Fibroblast of lung (primary cell): Measurements from ENCODE around the gene FBXW11. TPM values are rescaled to one million over a fixed set of nuclear protein-coding genes. Genes with fewer than 3 reads are reported as not detected.

Experiments used
- DNase-seq, 2 donors: peaks; one replicate each; pipeline versions ENCODE4 v3.0.0 to v3.0.0-alpha.2; 2010; ENCODE audit warnings: low read depth in 2 of 2
- H2AFZ ChIP-seq: 2 replicates; pipeline ENCODE4 v1.5.1; 2012; ENCODE audit warnings: low read length, control low read depth, inconsistent platforms
- H3K27ac ChIP-seq: 2 replicates; pipeline ENCODE4 v1.5.1; 2011; ENCODE audit warnings: low read length, control low read depth; ENCODE audit not compliant: insufficient read depth
- H3K27me3 ChIP-seq: 2 replicates; pipeline ENCODE4 v1.5.1; 2011; ENCODE audit warnings: mild to moderate bottlenecking, low read length; ENCODE audit not compliant: control insufficient read depth, insufficient read depth
- H3K36me3 ChIP-seq: 2 replicates; pipeline ENCODE4 v1.5.1; 2011; ENCODE audit warnings: low read length; ENCODE audit not compliant: control insufficient read depth, insufficient read depth
- H3K4me1 ChIP-seq: 2 replicates; pipeline ENCODE4 v1.5.1; 2011; ENCODE audit warnings: low read length; ENCODE audit not compliant: control insufficient read depth, insufficient read depth; ENCODE audit errors: extremely low read depth
- H3K4me2 ChIP-seq: 2 replicates; pipeline ENCODE4 v1.5.1; 2011; ENCODE audit warnings: low read length, control low read depth; ENCODE audit not compliant: insufficient read depth; ENCODE audit errors: extremely low read depth
- H3K4me3 ChIP-seq, 4 experiments: fragments of 200-600 bp in 1 of 4; sonication (generic) in 1 of 4; replicated peaks in 1 of 4; 2 replicates each; pipeline ENCODE4 v1.5.1; 2011 to 2016; ENCODE audit warnings: low read length in 4 of 4, low read depth in 3 of 4, mild to moderate bottlenecking in 3 of 4, control low read depth in 2 of 4, inconsistent platforms in 1 of 4, mixed read lengths in 1 of 4; ENCODE audit not compliant: insufficient read depth in 1 of 4; ENCODE audit errors: control extremely low read depth in 1 of 4
- H3K79me2 ChIP-seq: 2 replicates; pipeline ENCODE4 v1.5.1; 2012; ENCODE audit warnings: mild to moderate bottlenecking, low read length, inconsistent platforms; ENCODE audit not compliant: control insufficient read depth, insufficient read depth
- H3K9ac ChIP-seq: 2 replicates; pipeline ENCODE4 v1.5.1; 2011; ENCODE audit warnings: mild to moderate bottlenecking, low read length, control low read depth; ENCODE audit not compliant: insufficient read depth
- H3K9me3 ChIP-seq: 2 replicates; pipeline ENCODE4 v1.5.1; 2012; ENCODE audit warnings: low read depth, low read length; ENCODE audit not compliant: control insufficient read depth, insufficient read depth
- H4K20me1 ChIP-seq: 2 replicates; pipeline ENCODE4 v1.5.1; 2011; ENCODE audit warnings: low read length; ENCODE audit not compliant: control insufficient read depth, insufficient read depth; ENCODE audit errors: extremely low read depth
- CTCF ChIP-seq, 2 donors: IDR thresholded peaks in 1 of 2; conservative IDR thresholded peaks in 1 of 2; 1 replicate in 1 of 2; 2 replicates in 1 of 2; pipeline ENCODE4 v1.5.1; 2011 to 2012; ENCODE audit warnings: low read length in 2 of 2, control low read depth in 1 of 2, inconsistent platforms in 1 of 2, low read depth in 1 of 2, mild to moderate bottlenecking in 1 of 2
- EZH2 ChIP-seq: IDR thresholded peaks from 2 replicates; pipeline ENCODE4 v1.5.1; 2012; ENCODE audit warnings: low read length, control low read depth, mild to moderate bottlenecking; ENCODE audit errors: missing control alignments
- polyA plus RNA-seq, 2 donors: library from polyadenylated mRNA; depleted of rRNA in 1 of 2; stranded (reverse) in 1 of 2; unstranded in 1 of 2; fragments of >200 nt; gene quantifications; 2 replicates each; pipeline ENCODE4 v1.2.1, GENCODE V29; 2011 to 2012; ENCODE audit warnings: missing spikeins in 1 of 2
- total RNA-seq: library from RNA; depleted of rRNA; stranded (reverse); fragments of >200 nt; gene quantifications from 2 replicates; pipeline ENCODE4 v1.2.1, GENCODE V29; 2014

FBXW11 gene
- total and polyA plus RNA-seq, 2 donors (not counting 1 experiment from before 2014, with no cell fraction given), result 52.6 to 113 TPM

DNA sequence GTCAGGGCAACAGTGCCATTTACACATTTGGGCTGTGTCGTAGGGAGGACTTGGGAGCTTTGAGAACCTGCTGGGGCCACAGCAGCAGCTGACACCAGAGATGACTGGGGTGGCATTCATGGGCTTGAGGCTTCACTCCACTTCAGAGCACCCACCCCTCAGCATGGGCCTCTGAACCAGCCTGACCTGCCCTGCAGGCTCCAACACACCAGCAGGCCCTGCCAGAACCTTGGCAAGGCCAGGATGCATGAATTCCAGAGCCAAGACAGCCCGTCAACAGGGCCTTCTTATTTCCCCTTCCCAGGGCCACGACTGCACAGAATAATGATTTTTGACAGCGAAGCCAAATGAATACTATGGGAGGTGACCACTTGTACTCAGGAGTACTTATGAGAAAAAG lies 143.8 kb downstream of the FBXW11 start:
- TF ChIP-seq EZH2 (no peak), CTCF (conservative IDR thresholded peaks at IDR 0.05 in 1 of 2, IDR thresholded peaks at IDR 0.05 in 1 of 2; ENCODE audit: low read depth in 1 of 2, low read length in 2 of 2) (no peak)
- no peak overlapping the region for H3K27ac ChIP-seq
- no peaks in the 10 kb centered on the region for H3K4me1 ChIP-seq
- no peak overlapping the region for H3K9ac ChIP-seq
- no peak overlapping the region for H3K4me3 ChIP-seq
- H3K4me2 ChIP-seq, result no peak overlapping the region
- H3K79me2 ChIP-seq, result no peaks in the 10 kb centered on the region
- no peaks in the 10 kb centered on the region for H4K20me1 ChIP-seq
- H3K36me3 ChIP-seq, result peaks cover 1% of the 10 kb centered on the region
- DNase-seq, result no peak
- no peak overlapping the region for H2AFZ ChIP-seq
- no peaks in the 10 kb centered on the region for H3K9me3 ChIP-seq
- no peaks in the 10 kb centered on the region for H3K27me3 ChIP-seq

DNA sequence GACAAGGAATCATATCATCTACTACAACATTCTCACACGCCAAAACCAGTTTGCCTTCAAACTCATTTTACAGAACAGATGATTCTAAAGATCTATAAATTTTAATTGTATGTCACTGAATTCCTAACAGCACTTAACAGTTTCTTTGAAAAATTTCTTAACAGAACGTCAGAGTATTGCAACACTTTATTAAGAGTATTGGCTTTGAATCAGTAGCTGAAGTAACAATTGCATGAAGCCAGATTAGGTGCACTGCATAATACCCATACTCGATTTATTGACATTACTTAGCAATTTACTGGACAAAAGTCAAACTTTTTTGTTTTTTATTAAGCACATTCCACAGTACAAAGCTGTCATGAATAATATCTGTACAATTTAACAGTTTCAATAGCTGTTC lies 145.1 kb downstream of the FBXW11 start:
- DNase-seq, result peak in 1 of 2 donors; percentile 25
- H3K79me2 ChIP-seq, result no peaks in the 10 kb centered on the region
- no peaks in the 10 kb centered on the region for H3K4me1 ChIP-seq

DNA sequence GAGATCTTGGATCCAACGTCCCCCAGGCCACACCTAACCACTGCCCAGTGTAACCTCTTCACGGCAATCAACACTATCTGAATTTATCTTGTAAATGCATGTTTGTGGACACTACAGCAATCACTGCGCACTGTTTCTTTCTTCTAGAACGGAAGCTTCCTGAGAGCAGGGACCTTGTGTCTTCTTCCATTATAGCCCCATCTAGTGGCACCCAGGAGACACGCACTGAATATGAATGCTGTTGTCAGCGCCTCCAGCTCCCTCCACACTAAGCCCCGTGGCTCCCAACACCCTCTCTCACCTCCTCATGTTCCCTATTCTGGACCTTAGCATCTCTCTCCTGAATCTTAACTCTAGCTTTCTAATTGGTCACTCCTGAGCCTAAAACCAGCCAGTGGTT lies 148.1 kb downstream of the FBXW11 start:
- H3K27ac ChIP-seq, result no peak overlapping the region
- no peaks in the 10 kb centered on the region for H3K79me2 ChIP-seq
- H3K9ac ChIP-seq, result no peak overlapping the region
- TF ChIP-seq CTCF (conservative IDR thresholded peaks at IDR 0.05 in 1 of 2, IDR thresholded peaks at IDR 0.05 in 1 of 2; ENCODE audit: low read depth in 1 of 2, low read length in 2 of 2) (peak; percentile 28 to 45), EZH2 (no peak)
- peaks cover 1% of the 10 kb centered on the region for H3K36me3 ChIP-seq
- no peaks in the 10 kb centered on the region for H3K4me1 ChIP-seq
- no peaks in the 10 kb centered on the region for H3K9me3 ChIP-seq
- no peak overlapping the region for H3K4me3 ChIP-seq
- DNase-seq, result no peak
- H3K27me3 ChIP-seq, result no peaks in the 10 kb centered on the region
- H4K20me1 ChIP-seq, result no peaks in the 10 kb centered on the region
- no peak overlapping the region for H3K4me2 ChIP-seq
- H2AFZ ChIP-seq, result no peak overlapping the region

More for the DNA sequence above, 145.1 kb downstream of the FBXW11 start:
- H3K4me3 ChIP-seq, result no peak overlapping the region
- H3K9ac ChIP-seq, result no peak overlapping the region
- H3K36me3 ChIP-seq, result peaks cover 1% of the 10 kb centered on the region
- H4K20me1 ChIP-seq, result no peaks in the 10 kb centered on the region
- no peaks in the 10 kb centered on the region for H3K9me3 ChIP-seq
- no peak overlapping the region for H3K27ac ChIP-seq
- H2AFZ ChIP-seq, result no peak overlapping the region
- H3K4me2 ChIP-seq, result no peak overlapping the region
- no peak for TF ChIP-seq CTCF (conservative IDR thresholded peaks at IDR 0.05 in 1 of 2, IDR thresholded peaks at IDR 0.05 in 1 of 2; ENCODE audit: low read depth in 1 of 2, low read length in 2 of 2)
- no peak for TF ChIP-seq EZH2
- H3K27me3 ChIP-seq, result no peaks in the 10 kb centered on the region
